22Rv1 (cell line): Measurements from ENCODE around the gene CUL4A.

Source experiments
- CTCF ChIP-seq: fragments of 450-650 bp; IDR thresholded peaks from 2 replicates; pipeline ENCODE4 v1.5.1; 2017; ENCODE audit warnings: mild to moderate bottlenecking
- ZFX ChIP-seq: fragments of 450-650 bp; IDR thresholded peaks from 2 replicates; pipeline ENCODE4 v1.6.1; 2017; ENCODE audit warnings: antibody characterized with exemption, borderline replicate concordance

- TF ChIP-seq CTCF (no peak), ZFX (no peak)
These were observed 29.9 kb downstream of the CUL4A start for GRCh38 chr13:113239357-113239756.
